Breast epithelium (tissue), 4 donors: ENCODE data around the gene LRGUK. TPM values are rescaled to one million over a fixed set of nuclear protein-coding genes. Genes with fewer than 3 reads are reported as not detected.

Source experiments
- DNase-seq, 2 donors: peaks; one replicate each; pipeline ENCODE4 v3.0.0-alpha.2; 2019; ENCODE audit warnings: low spot score in 2 of 2
- H3K27ac ChIP-seq, 2 donors: fragments of 200-600 bp; sonication (generic) in 1 of 2; one replicate each; pipeline ENCODE4 v1.5.1; 2016 to 2019; ENCODE audit warnings: mild to moderate bottlenecking in 1 of 2
- H3K27me3 ChIP-seq, 2 donors: fragments of 200-600 bp; sonication (generic) in 1 of 2; one replicate each; pipeline versions ENCODE4 v1.5.1 to v1.6.0; 2017 to 2019; ENCODE audit warnings: control low read depth in 1 of 2, mild to moderate bottlenecking in 1 of 2
- H3K36me3 ChIP-seq: fragments of 200-600 bp; one replicate; pipeline ENCODE4 v1.5.1; 2019
- H3K4me1 ChIP-seq, 2 donors: fragments of 200-600 bp; sonication (generic); one replicate each; pipeline ENCODE4 v1.5.1; 2016 to 2019; ENCODE audit warnings: control low read depth in 1 of 2
- H3K4me3 ChIP-seq, 3 donors: fragments of 200-600 bp; sonication (generic); 1 replicate in 2 of 3; 2 replicates in 1 of 3; pipeline ENCODE4 v1.5.1; 2016 to 2019; ENCODE audit warnings: mild to moderate bottlenecking in 3 of 3, moderate library complexity in 2 of 3
- H3K9me3 ChIP-seq, 2 donors: fragments of 200-600 bp; sonication (generic) in 1 of 2; one replicate each; pipeline ENCODE4 v1.5.1; 2016 to 2019; ENCODE audit warnings: control low read depth in 1 of 2
- CTCF ChIP-seq, 3 donors: fragments of 450-650 bp; IDR thresholded peaks; one replicate each; pipeline ENCODE4 v1.5.1; 2016 to 2017; ENCODE audit warnings: antibody characterized with exemption in 3 of 3, mild to moderate bottlenecking in 3 of 3, moderate library complexity in 3 of 3
- POLR2A ChIP-seq: fragments of 450-650 bp; IDR thresholded peaks from one replicate; pipeline ENCODE4 v1.6.1; 2016; ENCODE audit warnings: antibody characterized with exemption, mild to moderate bottlenecking, moderate library complexity
- POLR2AphosphoS5 ChIP-seq, 3 donors: sonication (generic); formaldehyde crosslinking; IDR thresholded peaks; one replicate each; pipeline ENCODE4 v1.6.1; 2017; ENCODE audit warnings: antibody characterized with exemption in 3 of 3
- intact Hi-C: fragments of 100-400 bp; cut with DNase I; formaldehyde crosslinking; loops from one replicate; pipeline ENCODE4 v1.15.1; 2023; ENCODE audit warnings: low total_unique reads
- total RNA-seq, 3 donors: library from RNA; depleted of rRNA; stranded (reverse); fragments of >200 nt; gene quantifications; one replicate each; pipeline ENCODE4 v1.1.0, GENCODE V29; 2016

The LRGUK gene
- total RNA-seq, 3 donors from 2014 or later, result 0.96 to 2.6 (median 1.6) TPM

GRCh38 chr7:134189559-134189958 is 62.4 kb downstream of the LRGUK start:
- H3K27ac ChIP-seq, result no peak overlapping the region
- no peak for DNase-seq
- H3K4me1 ChIP-seq, result no peaks in the 10 kb centered on the region
- no peak overlapping the region for H3K4me3 ChIP-seq
- no peak for TF ChIP-seq POLR2A
- TF ChIP-seq POLR2AphosphoS5 (IDR thresholded peaks at IDR 0.05), result no peak
- no peak for TF ChIP-seq CTCF (IDR thresholded peaks at IDR 0.05)
- H3K9me3 ChIP-seq, result no peaks in the 10 kb centered on the region
- no peaks in the 10 kb centered on the region for H3K27me3 ChIP-seq
- no peaks in the 10 kb centered on the region for H3K36me3 ChIP-seq
- intact Hi-C loops, result no loop called here

- TF ChIP-seq CTCF (IDR thresholded peaks at IDR 0.05) (no peak), POLR2A (no peak), POLR2AphosphoS5 (IDR thresholded peaks at IDR 0.05) (no peak)
These were observed 64.7 kb downstream of the LRGUK start for GRCh38 chr7:134191876-134192275.

GRCh38 chr7:134193240-134193639 is 66.1 kb downstream of the LRGUK start:
- H3K27me3 ChIP-seq, result no peaks in the 10 kb centered on the region
- H3K9me3 ChIP-seq, result no peaks in the 10 kb centered on the region
- no peak for DNase-seq
- H3K27ac ChIP-seq, result no peak overlapping the region
- intact Hi-C loops, result no loop called here
- no peak overlapping the region for H3K4me3 ChIP-seq
- no peaks in the 10 kb centered on the region for H3K4me1 ChIP-seq
- TF ChIP-seq POLR2AphosphoS5 (IDR thresholded peaks at IDR 0.05) (no peak), POLR2A (no peak), CTCF (IDR thresholded peaks at IDR 0.05) (no peak)
- no peaks in the 10 kb centered on the region for H3K36me3 ChIP-seq

More at GRCh38 chr7:134191876-134192275, 64.7 kb downstream of the LRGUK start:
- Histone ChIP-seq H3K4me1 (no peaks in the 10 kb centered on the region), H3K27ac (no peak overlapping the region), H3K27me3 (no peaks in the 10 kb centered on the region), H3K9me3 (no peaks in the 10 kb centered on the region), H3K36me3 (no peaks in the 10 kb centered on the region), H3K4me3 (no peak overlapping the region)
- no peak for DNase-seq
- intact Hi-C loops, result loop anchor here (1.0 kb wide), 1 partner anchor 8 kb away; no protein-coding TSS in a partner anchor

DNA sequence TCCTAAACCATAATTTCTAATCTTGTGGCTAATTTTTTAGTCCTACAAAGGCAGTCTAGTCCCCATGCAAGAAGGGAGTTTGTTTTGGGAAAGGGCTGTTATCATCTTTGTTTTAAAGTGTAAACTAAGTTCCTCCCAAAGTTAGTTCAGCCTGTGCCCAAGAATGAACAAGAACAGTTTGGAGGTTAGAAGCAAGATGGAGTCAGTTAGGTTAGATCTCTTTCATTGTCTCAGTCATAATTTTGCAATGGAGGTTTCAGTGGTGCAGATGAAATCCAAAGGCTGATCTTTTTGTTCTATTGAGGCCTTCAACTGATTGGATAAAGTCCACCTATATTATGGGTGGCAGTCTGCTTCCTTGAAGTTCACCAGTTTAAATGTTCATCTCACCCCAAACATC is 68.1 kb downstream of the LRGUK start:
- Histone ChIP-seq H3K9me3 (no peaks in the 10 kb centered on the region), H3K36me3 (no peaks in the 10 kb centered on the region), H3K4me1 (no peaks in the 10 kb centered on the region), H3K27me3 (no peaks in the 10 kb centered on the region), H3K27ac (no peak overlapping the region), H3K4me3 (no peak overlapping the region)
- no peak for TF ChIP-seq POLR2A
- no peak for TF ChIP-seq POLR2AphosphoS5 (IDR thresholded peaks at IDR 0.05)
- TF ChIP-seq CTCF (IDR thresholded peaks at IDR 0.05), result no peak
- intact Hi-C loops, result no loop called here
- no peak for DNase-seq

DNA sequence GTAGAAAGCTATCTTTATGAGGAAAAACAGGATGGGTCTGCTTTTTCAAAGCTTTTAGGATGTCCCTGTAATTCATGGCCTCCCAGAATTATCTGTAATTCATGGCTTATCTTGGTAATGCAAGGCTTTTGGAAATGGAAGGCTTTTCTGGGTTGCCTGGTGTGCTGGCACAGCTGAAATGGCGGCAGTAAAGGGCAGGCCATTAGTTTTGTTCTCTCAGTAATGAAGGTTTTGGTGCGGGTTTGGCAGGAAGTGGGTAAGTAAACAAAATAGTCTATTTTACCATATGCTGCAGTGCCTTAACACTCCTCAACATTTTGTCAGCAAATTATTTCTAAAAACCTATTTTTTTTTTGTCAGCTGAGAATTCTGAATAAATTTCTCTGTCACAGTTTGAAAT is 69.3 kb downstream of the LRGUK start:
- Histone ChIP-seq H3K36me3 (no peaks in the 10 kb centered on the region), H3K9me3 (no peaks in the 10 kb centered on the region), H3K27ac (no peak overlapping the region), H3K4me3 (no peak overlapping the region), H3K4me1 (no peaks in the 10 kb centered on the region), H3K27me3 (no peaks in the 10 kb centered on the region)
- intact Hi-C loops, result no loop called here
- DNase-seq, result no peak
- TF ChIP-seq CTCF (IDR thresholded peaks at IDR 0.05) (no peak), POLR2AphosphoS5 (IDR thresholded peaks at IDR 0.05) (no peak), POLR2A (no peak)
